GM19463 (cell line): ENCODE measurements around the gene LMX1B.
"Not testable (repeated sequence)": the region's sequence is repeated elsewhere in the genome, so short reads cannot be mapped to it uniquely, and the experiment has no call there.

Experiments used
- ATAC-seq: cut with Tn5 transposase; IDR thresholded peaks from one replicate; pipeline ENCODE4 v1.9.1; 2021; ENCODE audit warnings: mild to moderate bottlenecking, moderate library complexity; ENCODE audit not compliant: unreplicated experiment

LMX1B gene

DNA sequence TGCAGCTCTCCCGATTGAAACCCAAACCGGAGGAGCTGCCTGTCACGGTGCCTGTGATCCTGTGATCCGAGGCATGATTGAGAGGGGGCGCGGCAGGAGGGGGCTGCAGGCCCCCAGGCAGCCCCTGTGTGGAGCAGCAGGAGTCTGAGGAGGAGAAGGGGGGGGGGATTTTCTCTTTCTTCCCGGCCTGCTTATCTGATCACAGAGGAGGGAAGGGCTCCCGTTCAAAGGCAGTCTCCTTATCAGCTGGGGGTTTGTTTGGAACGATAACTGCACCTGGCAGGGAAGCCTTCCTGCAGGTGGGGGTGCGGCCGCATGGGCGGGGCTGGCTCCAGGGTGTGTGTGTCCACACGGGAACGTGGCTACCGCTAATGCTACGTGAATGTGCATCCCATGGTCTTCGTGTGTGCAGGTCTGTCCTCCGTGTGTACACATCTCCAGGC is 38.4 kb downstream of the LMX1B start:
- ATAC-seq: no peak

DNA sequence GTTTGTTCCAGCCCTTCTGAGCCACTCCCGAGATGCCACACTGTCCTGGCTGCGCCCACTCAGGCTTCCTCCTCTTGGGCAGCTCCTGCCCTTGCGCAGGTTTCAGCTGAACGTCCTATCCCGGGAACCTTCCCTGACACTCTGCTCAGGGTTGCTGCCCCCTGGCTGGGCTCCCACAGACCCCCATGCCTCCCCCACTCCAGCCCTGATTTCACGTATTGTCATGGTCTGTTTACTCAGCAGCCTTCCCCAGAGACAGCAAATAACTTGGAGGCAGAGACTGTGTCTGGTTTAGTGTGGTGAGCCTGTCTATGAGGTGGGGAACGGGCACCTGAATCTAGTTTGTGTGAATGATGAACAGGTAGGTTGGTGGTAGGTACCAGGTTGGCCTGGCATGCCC is 40.4 kb downstream of the LMX1B start:
- no peak for ATAC-seq

DNA sequence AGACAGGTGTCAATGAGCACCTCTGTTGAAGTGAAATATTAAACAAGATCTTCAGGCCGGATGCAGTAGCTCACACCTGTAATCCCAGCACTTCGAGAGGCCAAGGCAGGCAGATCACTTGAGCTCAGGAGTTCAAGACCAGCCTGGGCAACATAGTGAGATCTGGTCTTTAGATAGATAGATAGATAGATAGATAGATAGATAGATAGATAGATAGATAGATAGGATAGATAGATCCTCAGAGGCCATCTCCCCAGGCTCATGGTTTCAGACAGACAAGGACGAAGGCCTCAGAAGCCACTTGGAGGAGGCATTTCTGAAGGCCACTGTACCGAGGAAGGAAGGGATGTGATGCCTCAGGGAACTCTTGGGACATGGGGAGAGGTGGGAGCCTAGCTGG is 42.5 kb downstream of the LMX1B start:
- ATAC-seq: not testable (repeated sequence)

DNA sequence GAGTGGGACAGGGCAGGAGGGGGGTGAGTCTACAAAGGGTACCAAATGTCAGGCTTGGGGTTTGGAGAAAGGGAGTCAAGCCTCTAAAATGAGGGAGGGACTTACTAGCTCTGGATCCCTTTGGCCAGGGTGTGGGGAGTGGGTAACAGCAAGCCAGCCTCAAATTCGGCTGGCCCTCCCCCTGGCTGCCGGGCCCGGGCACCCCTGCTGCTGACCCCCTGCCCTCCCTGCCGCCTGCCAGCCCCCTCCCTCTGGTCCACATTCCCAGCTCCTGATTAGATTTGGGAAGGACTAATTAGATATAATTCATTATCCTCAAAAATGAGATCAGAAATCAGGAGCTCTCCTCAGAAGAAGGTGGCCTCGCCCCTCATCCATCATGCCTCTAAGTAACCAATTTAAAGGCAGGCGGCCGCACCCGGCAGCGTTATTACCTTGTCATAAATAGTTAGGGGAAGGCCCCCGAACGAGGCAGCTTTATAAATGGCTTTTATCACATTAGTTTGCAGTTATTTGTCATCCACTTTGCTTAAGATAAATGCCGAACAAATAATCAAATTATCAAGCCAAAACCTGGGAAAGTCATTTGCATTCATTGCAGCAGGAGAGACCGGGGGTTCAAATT is 44.6 kb downstream of the LMX1B start:
- ATAC-seq: no peak

DNA sequence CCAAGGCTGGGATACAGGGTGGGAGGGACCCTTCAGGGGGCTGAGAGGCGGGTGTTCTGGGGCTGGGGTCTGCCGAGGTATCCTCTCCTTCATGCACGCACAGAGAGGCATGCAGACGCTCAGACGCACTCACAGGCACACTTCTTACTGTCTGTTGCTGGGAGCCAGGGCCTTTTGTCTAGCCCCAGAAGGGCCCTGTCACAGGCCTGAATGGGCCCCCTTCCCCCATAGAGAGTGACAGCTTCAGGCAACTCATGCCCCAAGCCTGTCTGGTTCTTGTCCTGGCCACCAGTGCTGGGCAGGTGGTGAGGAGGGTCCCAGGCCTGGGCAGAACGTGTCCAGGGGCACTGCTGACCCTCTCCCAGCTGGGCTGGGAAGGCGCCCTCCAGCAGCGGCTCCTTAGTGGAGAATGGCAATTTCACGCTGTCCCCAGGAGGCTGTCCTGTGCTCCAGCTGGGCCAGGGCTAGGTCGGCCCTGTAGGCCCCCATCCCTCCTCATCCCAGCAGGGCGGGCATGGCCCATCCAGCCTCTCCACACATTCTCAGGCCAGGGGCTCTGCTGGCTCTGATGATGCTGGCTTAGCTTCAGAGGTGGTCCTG is 45.3 kb downstream of the LMX1B start:
- no peak for ATAC-seq

DNA sequence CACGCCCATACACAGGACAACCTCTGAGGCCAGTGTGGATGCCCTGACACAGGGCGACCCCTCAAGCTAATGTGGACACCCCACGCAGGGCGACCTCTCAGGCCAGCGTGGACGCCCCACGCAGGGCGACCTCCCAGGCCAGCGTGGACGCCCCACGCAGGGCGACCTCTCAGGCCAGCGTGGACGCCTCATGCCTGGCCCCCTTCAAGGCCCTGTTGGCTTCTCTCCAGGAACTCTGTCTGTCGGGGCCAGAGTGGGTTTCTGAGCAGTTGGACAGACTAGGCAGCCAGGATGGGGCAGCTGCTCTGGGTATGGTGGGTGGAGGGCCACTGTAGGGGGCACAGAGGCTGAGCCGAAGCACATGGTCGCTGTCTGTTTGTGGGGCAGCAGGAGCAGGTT is 47.4 kb downstream of the LMX1B start:
- no peak for ATAC-seq

DNA sequence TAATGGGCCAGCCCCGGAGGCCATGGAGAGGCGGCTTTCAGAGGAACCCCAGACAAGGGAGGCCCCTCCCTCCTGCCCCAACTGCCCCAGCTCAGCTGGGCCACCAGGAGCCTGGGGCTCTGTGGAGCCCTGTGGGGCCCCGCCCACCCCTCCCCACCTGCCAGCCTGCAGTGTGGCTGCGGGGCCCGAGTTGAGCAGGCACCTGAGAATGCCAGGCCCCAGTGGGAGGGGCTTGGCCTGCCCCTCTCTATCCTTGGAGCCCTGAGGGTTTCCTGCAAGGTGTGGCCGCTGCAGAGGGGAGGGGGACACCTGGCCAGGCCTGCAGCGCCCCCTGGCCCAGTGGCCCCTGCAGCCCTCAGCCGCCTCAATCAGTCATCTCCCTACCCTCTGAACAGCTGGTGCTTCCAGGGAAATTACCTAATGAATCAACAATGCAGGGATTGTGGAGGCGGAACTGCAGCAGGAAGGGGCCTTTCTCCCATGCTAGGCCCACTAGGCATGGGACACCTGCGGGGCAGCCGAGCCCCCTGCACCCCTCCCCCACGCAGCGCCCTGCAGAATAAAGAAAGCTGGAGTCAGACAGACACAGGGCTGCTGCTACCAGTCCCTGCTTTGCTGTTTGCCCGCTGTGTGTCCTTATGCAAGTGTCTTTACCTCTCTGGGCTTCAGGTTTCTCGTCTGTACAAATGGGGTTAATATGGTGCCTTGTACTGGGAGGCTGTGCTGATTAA is 48.0 kb downstream of the LMX1B start:
- ATAC-seq: no peak

DNA sequence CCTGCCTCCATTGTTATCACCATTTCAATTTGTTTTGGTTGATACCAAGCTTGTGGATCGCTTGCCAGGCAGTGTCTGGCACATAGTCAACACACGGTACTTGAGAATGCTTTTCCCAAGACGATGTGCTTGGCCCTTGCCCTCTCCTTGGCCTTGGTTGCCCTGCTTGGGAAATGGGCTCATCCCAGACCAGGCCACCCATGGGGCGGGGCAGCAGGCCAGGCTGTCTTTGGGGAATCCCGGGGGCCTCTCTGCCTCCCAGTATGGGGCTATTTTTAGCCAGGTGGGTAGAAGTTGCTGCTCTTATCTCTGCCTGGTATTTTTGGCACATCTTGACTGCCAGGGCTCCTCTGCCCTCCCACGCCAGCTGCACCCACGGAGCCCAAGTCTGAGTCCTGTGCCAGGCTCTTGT is 49.9 kb downstream of the LMX1B start:
- no peak for ATAC-seq

DNA sequence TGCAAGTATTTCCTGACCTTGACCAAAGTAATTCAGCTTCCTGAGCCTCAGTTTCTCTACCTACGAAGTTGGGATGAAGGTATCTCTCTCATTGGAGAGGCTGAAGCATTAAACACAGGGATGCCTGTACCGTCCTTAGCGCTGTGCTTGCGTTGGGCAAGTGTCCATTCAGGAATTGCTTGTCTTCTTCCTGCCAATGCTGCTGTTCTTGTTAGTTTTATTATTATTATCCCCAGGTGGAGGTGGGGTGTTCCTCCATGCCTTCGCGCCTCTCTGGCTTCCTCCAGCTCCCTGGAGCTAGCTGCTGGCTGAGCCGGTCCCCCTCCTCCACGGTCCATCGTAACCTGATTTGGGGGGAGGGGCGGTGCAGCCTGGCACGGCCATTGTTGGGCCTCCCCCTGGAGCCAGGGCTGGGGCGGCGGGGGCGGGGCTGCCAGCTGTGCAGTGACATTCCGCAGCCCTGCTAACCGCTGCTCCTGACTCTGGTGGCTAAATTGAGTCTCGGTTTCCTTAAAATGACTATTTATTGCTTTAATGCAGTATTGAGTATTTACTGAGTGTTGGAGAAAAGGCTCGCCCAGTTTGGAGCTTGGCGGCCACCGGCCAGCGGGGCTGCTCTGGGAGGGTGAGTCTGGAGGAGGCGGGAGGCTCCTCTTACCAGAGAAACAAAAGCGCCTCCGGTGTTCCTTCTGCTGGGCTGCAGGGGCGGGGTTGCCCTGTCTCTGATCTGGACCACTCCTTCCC is 51.3 kb downstream of the LMX1B start:
- no peak for ATAC-seq

DNA sequence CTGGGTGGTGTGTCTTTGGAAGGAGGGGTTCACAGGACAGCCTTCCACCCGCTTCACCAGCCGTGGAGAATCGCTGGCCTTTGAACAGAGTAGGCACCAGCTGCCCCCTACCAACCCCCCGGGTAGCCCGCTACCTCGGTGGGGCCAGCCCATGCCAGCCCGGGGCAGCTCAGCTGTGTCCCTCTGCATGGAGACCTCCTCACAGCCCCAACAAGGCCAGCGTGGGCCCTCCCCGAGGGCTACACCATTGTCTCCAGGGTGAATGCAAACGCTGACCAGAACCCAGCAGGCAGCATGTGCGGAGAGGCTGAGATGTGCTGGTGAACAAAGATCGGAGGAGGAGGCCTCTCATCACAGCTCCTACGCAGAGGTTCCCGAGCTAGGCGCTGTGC is 51.9 kb downstream of the LMX1B start:
- no peak for ATAC-seq

DNA sequence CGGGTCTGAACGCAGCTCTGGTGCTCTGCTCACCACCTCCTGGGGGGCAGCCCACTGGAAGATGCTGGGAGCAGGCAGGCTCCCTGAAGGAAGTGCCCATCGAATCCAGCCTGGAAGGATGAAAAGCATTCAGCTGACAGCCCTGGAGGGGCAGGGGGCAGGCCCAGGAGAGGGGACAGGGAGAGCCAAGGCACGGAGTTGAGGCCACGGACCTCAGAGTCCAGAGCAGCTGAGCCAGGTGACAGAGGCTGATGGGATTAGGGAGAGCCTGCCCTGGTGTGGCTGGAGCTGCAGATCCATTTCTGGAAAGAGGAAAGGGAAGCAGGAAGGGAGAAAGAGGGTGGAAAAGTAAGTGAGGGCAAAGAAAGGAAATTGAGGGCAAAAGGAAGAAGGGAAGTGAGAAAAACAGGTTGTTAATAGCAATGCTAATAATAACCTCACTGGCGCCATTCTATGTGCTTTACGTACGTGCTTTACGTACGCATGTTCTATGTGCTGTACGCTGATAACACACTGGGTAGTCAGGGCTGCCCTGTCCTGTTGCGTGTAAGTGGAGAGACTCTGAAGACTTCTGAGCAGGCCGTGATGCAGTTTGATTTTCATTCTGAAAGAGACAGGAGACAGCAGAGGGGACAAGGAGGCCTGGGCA is 52.6 kb downstream of the LMX1B start:
- no peak for ATAC-seq

DNA sequence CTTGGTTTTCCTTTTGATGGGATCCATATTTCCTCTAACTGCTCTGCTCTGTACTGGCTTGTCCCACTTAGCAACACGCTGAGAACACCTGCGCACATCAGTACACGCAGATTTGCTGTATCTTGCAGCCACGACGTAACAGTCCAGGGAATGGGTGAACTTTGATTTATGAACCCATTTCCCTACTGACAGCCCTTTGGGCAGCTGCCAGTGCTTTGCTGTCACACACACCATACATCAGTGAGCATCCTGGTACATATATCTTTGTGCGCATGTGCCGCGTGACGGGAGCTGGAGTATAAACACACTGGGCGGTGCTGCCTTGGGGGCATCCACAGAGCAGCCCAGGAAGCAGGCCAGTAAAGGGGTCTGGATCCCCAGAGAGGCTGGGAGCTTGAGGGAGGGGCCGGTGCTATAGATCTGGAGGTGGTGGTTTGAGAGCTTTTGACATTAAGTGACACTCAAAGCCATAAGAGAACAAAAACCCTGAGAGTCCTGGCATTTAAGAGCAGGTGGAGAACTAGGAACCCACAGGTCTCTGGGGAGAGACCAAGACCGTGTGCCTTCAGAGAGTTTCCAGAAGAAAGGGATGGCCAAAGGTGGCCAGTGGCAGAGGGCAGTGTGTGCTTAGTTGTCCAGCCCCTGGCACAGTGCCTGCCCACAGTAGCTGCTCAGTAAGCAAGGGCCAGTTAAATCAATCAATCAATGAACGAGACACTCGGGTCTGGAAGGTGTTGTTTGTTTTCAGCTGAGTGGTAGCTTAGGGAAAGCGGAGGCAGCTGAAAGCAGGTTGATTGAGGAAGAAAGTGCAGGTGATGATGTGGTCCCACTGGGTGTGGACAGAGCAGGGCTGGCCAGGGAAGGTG is 53.7 kb downstream of the LMX1B start:
- ATAC-seq: no peak

DNA sequence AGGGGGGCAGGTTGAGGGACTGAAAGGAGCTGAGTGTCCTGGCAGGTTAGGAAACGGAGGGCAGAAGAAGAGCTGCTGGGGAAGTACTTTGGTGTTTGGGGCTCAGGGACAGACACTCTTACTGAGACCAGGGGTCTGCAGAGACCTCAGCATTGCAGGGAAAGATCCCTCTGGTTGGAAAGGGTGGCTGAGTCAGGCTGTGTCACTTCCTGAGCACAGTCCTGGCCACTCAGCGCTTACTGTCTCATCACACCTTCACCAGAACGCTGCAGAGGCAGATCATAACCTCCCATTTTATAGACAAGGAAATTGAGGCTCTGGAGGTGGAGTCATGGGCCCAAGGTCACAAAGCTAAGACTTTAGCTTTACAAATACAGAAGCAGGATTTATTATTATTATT is 54.3 kb downstream of the LMX1B start:
- no peak for ATAC-seq

DNA sequence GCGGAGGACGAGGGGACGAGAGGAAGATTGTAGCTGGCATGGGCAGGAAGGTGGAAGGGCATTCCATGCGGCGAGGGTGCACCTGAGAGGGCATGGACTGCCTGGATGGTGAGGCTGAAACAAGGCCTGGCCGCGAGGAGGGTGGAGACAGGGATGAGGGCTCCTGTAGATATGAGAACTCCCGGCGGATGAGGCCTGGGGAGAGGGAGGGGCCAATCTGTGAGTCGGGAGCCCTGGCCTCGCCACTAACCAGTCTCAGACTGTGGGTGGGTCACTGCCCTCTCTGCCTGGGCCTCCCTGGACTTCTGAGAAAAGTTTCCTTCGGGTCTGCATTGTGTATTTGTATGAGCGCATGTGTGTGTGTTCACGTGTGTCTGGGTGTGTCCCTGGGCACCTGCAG is 55.4 kb downstream of the LMX1B start:
- no peak for ATAC-seq

DNA sequence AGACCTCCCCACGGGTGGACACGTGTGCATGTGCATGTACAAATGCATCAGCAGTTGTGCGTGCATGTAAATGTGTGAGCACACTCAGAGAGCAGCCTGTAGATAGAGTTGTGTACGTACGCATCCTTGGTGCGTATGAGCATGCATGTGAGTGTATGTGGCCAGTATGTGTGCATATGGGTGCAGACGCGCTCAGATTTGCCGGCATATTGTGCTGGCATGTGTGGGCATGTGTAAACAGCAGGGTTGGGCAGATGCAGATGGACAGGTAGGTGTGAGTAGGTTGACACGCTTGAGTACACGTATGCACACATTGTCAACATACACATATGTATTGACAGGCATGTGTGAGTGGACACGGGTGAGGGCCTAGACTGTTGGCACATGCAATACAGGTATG is 56.5 kb downstream of the LMX1B start:
- ATAC-seq: no peak

DNA sequence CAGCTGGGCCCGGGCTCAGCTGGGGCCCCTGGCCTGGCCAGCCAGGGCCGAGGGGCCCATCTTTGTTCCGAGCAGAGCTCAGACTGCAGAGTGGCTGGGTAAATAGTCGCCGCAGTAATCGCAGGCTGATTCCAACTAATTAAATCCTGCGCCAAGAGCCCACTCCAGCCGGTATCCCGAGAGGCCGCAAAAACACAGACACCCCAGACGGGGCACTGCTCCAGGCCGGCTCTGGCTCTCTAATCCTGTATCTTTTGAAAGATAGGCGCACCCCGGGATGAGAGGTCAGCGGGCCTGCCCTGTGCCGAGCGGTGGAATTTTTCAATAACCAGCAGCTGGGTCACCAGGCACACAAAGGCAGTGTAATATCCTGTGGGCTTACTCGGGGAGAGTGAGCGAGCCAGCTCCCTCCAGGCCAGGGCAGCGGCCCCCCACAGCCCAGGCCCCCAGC is 57.7 kb downstream of the LMX1B start:
- no peak for ATAC-seq

DNA sequence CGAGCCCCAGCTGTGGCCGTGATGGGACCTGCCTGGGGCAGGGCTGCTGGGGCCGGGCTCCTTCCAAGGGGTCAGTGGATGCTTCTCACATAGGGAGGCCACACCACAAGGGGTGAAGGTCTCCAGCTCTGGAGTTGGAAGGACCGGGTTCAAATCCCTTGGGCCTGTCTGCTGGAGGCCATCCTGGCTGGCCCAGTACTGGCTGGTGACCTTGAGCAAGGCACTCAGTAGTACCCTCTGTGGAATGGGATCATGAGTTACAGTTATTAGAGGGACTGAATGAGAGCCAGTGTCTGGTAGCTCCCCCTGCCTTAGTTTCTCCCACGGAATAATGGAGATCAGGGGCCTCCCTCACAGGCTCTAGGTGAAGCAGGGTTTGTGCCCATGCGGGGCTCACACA is 58.3 kb downstream of the LMX1B start:
- ATAC-seq: no peak

DNA sequence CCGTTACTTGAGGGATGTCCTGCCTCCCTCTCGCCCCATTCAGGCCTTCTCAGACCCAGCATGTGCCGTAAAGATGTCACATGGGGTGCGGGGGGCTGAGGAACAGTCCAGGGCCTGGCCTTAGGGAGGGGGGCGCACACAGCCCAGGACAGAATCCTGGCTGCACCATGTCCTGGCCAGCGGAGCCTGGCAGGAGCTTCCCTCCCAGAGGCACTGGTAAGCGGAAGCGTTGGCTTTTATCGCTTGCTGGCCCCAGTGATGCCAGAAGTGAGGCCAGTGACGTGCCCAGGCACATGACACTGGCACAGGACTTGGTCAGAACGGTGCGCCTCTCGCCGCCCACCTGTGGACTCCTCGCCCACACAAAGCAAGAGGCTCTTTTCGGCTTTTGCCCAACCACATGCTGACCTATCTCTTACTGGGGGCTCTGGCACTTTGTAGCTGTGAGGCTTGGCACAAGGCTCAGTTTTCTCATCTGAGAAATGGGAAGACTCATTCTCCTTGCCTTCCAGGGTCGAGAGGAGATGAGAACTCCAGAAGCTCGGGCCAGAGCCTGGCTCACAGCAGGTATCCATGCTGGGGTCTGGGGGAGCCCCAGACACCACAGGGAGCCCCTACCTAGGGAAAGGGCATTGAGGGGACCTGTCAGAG is 59.0 kb downstream of the LMX1B start:
- no peak for ATAC-seq

DNA sequence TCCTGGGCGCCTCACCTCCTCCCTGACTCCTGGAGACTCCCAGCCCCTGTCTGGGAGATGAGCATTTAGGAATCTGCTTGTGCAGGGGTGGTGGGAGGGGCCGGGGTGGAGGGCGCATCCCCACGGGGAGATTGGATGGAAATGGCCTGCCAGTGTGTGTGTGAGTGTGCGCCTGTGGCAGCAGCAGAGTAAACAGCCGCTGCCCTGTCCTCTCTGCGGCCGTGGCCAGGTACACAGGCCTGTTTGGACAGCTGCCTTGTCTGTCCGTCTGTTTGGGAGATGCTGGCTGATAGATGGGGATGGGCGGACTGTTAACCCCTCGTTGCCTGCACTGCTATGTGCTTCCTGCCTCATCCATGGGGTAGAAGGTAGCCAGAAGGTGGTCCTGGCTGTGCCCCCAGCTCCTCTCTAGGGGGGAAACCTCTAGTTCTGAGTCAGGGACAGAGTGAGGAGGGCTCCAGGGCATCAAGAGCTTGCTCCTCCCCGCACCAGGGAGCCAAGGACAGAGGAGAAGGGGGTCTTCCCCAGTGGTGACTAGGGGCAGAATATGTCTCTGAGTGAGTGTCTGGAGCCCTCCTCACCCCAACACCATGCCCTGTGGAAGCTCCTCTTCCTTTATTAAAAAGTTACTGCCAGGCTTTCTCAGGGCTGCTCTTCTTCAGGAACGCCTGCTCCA is 60.1 kb downstream of the LMX1B start:
- ATAC-seq: no peak
